Activated CD8-positive, alpha-beta T cell treated with anti-CD3 and anti-CD28 coated beads for 36 hours (primary cell): ENCODE results near the gene HCN4. TPM values are rescaled to one million over a fixed set of nuclear protein-coding genes. Genes with fewer than 3 reads are reported as not detected.

Experiments used
- ATAC-seq: fragments of 200-7000 bp; cut with Tn5 transposase; one replicate; pipeline ENCODE4 v1.10.0; 2021; ENCODE audit warnings: mild to moderate bottlenecking, moderate library complexity
- CTCF ChIA-PET: fragments of 350-600 bp; sonication (Branson Sonifier 250); formaldehyde crosslinking; loops from one replicate; lab custom pipeline; 2021; ENCODE audit warnings: antibody characterized with exemption; lab: Charles Lee
- POLR2A ChIA-PET: fragments of 350-600 bp; sonication (Branson Sonifier 250); formaldehyde crosslinking; loops from one replicate; lab custom pipeline; 2021; ENCODE audit warnings: antibody characterized with exemption; lab: Charles Lee
- DNase-seq: peaks from one replicate; pipeline ENCODE4 v3.0.0-alpha.2; 2020
- H3K27ac Mint-ChIP-seq: one replicate; pipeline ENCODE4 v1.8.0; 2021; ENCODE audit warnings: mild to moderate bottlenecking, mixed read lengths
- H3K27me3 Mint-ChIP-seq: one replicate; pipeline ENCODE4 v1.8.0; 2021; ENCODE audit warnings: mixed read lengths
- H3K36me3 Mint-ChIP-seq: one replicate; pipeline ENCODE4 v1.8.0; 2021; ENCODE audit warnings: low read depth, mixed read lengths
- H3K4me1 Mint-ChIP-seq: one replicate; pipeline ENCODE4 v1.8.0; 2021; ENCODE audit warnings: low read depth, mixed read lengths
- H3K4me3 Mint-ChIP-seq: one replicate; pipeline ENCODE4 v1.8.0; 2021; ENCODE audit warnings: mild to moderate bottlenecking, moderate library complexity, mixed read lengths
- H3K9me3 Mint-ChIP-seq: one replicate; pipeline ENCODE4 v1.8.0; 2021; ENCODE audit warnings: mixed read lengths
- CTCF ChIP-seq: fragments of 200-600 bp; IDR thresholded peaks from one replicate; pipeline ENCODE4 v1.8.0; 2022; ENCODE audit warnings: antibody characterized with exemption, mild to moderate bottlenecking
- intact Hi-C: fragments of 100-400 bp; cut with micrococcal nuclease; formaldehyde crosslinking; loops from one replicate; pipeline ENCODE4 v1.10.0; 2022
- total RNA-seq, 2 experiments: library from RNA; stranded (reverse); gene quantifications; one replicate each; pipeline ENCODE4 v1.2.3, GENCODE V29; 2021

Gene HCN4
- total RNA-seq, 2 experiments from 2014 or later, result not detected

GRCh38 chr15:73374604-73375003, 5.8 kb upstream of the HCN4 start:
- no peaks in the 10 kb centered on the region for H3K4me1 Mint-ChIP-seq
- peaks cover 22% of the 10 kb centered on the region for H3K27me3 Mint-ChIP-seq
- no peak overlapping the region for H3K4me3 Mint-ChIP-seq
- intact Hi-C loops, result no loop called here
- DNase-seq (no peak), ATAC-seq (no peak)
- ChIA-PET POLR2A (no interaction called here), CTCF (no interaction called here)
- H3K9me3 Mint-ChIP-seq, result no peaks in the 10 kb centered on the region
- H3K27ac Mint-ChIP-seq, result no peak overlapping the region
- no peak for TF ChIP-seq CTCF
- H3K36me3 Mint-ChIP-seq, result no peaks in the 10 kb centered on the region

GRCh38 chr15:73373221-73373620, 4.5 kb upstream of the HCN4 start:
- no peak for TF ChIP-seq CTCF
- no peak overlapping the region for H3K4me3 Mint-ChIP-seq
- no peaks in the 10 kb centered on the region for H3K4me1 Mint-ChIP-seq
- DNase-seq (no peak), ATAC-seq (no peak)
- no peaks in the 10 kb centered on the region for H3K9me3 Mint-ChIP-seq
- CTCF ChIA-PET, result no interaction called here
- H3K27me3 Mint-ChIP-seq, result peaks cover 22% of the 10 kb centered on the region
- no peak overlapping the region for H3K27ac Mint-ChIP-seq
- H3K36me3 Mint-ChIP-seq, result no peaks in the 10 kb centered on the region
- POLR2A ChIA-PET, result no interaction called here
- intact Hi-C loops, result no loop called here

- POLR2A ChIA-PET, result no interaction called here
- no peaks in the 10 kb centered on the region for H3K4me1 Mint-ChIP-seq
Measured at GRCh38 chr15:73371812-73372211, 3.1 kb upstream of the HCN4 start.

GRCh38 chr15:73370151-73370550, 1.4 kb upstream of the HCN4 start:
- no peak for TF ChIP-seq CTCF
- CTCF ChIA-PET, result interaction anchor here (1.8 kb wide), 1 partner anchor 265 kb away, joined by 4 read pairs; no protein-coding TSS in a partner anchor
- intact Hi-C loops, result no loop called here
- ATAC-seq (peak; percentile 13), DNase-seq (no peak)
- Mint-ChIP-seq H3K27ac (no peak overlapping the region), H3K36me3 (no peaks in the 10 kb centered on the region), H3K9me3 (no peaks in the 10 kb centered on the region), H3K27me3 (peaks cover 42% of the 10 kb centered on the region), H3K4me3 (no peak overlapping the region), H3K4me1 (no peaks in the 10 kb centered on the region)
- POLR2A ChIA-PET, result no interaction called here

More at GRCh38 chr15:73371812-73372211, 3.1 kb upstream of the HCN4 start:
- ATAC-seq (no peak), DNase-seq (no peak)
- no peak overlapping the region for H3K27ac Mint-ChIP-seq
- H3K9me3 Mint-ChIP-seq, result no peaks in the 10 kb centered on the region
- H3K36me3 Mint-ChIP-seq, result no peaks in the 10 kb centered on the region
- intact Hi-C loops, result no loop called here
- no peak overlapping the region for H3K4me3 Mint-ChIP-seq
- TF ChIP-seq CTCF, result no peak
- H3K27me3 Mint-ChIP-seq, result peaks cover 29% of the 10 kb centered on the region
- CTCF ChIA-PET, result no interaction called here

GRCh38 chr15:73369154-73369694, 466 bp upstream of the HCN4 start:
- H3K27me3 Mint-ChIP-seq, result peaks cover 46% of the 10 kb centered on the region
- H3K9me3 Mint-ChIP-seq, result no peaks in the 10 kb centered on the region
- H3K36me3 Mint-ChIP-seq, result no peaks in the 10 kb centered on the region
- H3K27ac Mint-ChIP-seq, result no peak overlapping the region
- no peak overlapping the region for H3K4me3 Mint-ChIP-seq
- no peaks in the 10 kb centered on the region for H3K4me1 Mint-ChIP-seq
- no peak for TF ChIP-seq CTCF
- ChIA-PET POLR2A (no interaction called here), CTCF (no interaction called here)
- intact Hi-C loops, result no loop called here
- peak; percentile 27 for DNase-seq
- ATAC-seq, result no peak
